ENCODE results near the gene ABCC4. TPM values are rescaled to one million over a fixed set of nuclear protein-coding genes. Genes with fewer than 3 reads are reported as not detected.

The ABCC4 gene
- total and polyA plus RNA-seq, 8 donors, result 24.7 to 60.9 (median 43.1) TPM

DNA sequence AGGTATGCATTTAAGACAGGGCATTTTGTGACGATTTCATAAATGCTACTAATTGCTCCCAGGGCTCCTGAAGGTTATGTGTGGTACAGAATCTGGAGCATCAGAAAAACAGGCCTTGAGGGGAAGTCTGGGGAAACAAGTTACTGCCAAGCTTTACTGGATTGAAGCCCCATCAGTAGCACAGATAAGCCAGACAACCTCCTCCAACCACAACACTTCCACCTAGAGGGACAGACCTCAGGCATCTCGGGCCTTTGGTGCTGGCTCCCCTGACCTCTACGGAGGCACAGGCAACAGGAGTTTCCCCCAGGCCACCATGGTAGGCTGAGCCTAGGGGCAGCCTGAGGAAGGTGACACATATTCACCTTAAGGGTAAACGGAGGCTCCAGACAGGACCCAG lies 54.1 kb downstream of the ABCC4 start:
- Histone ChIP-seq H3K27me3 (no peaks in the 10 kb centered on the region), H3K36me3 (peaks cover 0 to 4% of the 10 kb centered on the region in 2 donors), H3K9me3 (no peaks in the 10 kb centered on the region), H3K4me3 (no peak overlapping the region), H3K27ac (no peak overlapping the region), H3K4me1 (peaks cover 0 to 7% of the 10 kb centered on the region in 2 donors)
- intact Hi-C loops (cut with DNase I), result no loop called here
- no peak for ATAC-seq
- DNase-seq, result no peak
- TF ChIP-seq, protein P1, sequence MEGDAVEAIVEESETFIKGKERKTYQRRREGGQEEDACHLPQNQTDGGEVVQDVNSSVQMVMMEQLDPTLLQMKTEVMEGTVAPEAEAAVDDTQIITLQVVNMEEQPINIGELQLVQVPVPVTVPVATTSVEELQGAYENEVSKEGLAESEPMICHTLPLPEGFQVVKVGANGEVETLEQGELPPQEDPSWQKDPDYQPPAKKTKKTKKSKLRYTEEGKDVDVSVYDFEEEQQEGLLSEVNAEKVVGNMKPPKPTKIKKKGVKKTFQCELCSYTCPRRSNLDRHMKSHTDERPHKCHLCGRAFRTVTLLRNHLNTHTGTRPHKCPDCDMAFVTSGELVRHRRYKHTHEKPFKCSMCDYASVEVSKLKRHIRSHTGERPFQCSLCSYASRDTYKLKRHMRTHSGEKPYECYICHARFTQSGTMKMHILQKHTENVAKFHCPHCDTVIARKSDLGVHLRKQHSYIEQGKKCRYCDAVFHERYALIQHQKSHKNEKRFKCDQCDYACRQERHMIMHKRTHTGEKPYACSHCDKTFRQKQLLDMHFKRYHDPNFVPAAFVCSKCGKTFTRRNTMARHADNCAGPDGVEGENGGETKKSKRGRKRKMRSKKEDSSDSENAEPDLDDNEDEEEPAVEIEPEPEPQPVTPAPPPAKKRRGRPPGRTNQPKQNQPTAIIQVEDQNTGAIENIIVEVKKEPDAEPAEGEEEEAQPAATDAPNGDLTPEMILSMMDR (IDR thresholded peaks at IDR 0.05), result no peak

DNA sequence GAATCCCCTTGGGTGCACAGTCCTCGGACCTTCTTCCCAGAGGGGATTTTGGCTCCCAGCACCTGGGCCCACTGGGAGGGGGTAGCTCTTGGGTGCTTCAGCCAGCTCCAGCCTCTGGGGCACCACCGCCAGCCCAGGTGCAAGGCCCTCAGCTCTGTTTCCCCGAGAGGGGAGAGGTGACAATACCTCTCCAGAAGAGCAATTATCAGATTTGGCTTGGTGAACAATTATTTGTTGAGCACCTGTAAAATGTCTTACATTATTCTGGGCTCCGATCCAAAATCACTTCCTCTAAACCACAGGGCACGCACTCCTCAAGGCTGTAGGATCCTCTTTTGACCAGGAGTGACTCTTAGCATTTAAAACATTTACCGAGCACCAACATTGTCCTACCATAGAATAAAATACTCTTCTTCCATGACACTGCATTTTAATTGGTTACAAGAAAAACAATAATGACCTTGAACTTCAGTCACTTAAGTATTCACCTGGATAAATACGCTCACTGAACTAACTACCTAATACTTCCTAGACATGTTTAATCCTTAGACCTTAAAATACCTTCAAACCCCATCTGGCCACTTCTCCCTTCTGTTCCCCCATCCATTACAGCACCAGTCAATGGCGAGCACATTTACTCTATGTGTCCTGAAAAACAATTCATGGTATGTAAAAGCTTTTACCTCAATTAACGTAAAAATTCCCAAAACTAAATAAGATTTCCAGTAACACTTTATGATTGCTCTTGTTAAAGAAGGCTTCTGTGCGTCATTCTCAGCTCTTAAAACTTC lies 54.8 kb downstream of the ABCC4 start:
- no peaks in the 10 kb centered on the region for H3K9me3 ChIP-seq
- ATAC-seq, result peak; percentile 86
- peaks cover 0 to 4% of the 10 kb centered on the region in 2 donors for H3K36me3 ChIP-seq
- TF ChIP-seq, protein P1 (IDR thresholded peaks at IDR 0.05), result no peak
- intact Hi-C loops (cut with DNase I), result no loop called here
- DNase-seq, result peak in 1 of 4 donors; percentile 48
- H3K4me3 ChIP-seq, result no peak overlapping the region
- H3K4me1 ChIP-seq, result peaks cover 0 to 7% of the 10 kb centered on the region in 2 donors
- no peaks in the 10 kb centered on the region for H3K27me3 ChIP-seq
- no peak overlapping the region for H3K27ac ChIP-seq

DNA sequence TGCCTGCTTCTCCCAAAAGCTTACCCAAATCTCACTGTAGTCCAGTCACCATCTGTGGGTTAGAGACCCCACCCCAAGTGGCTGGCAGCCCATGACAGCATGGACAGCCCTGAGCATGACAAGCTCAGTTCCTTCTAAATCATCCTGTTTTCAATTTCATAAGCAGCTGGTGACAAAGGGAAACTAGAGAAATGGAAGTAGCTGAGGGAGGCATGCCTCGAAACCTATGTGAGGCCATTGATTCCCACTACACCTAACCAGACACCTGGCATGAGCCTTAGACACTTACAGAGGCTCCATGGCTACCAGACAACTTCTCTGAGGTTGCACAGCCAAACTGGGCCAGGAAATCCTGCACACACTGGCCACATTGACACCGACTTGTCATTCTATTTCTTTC lies 56.2 kb downstream of the ABCC4 start:
- TF ChIP-seq, protein P1 (IDR thresholded peaks at IDR 0.05), result no peak

DNA sequence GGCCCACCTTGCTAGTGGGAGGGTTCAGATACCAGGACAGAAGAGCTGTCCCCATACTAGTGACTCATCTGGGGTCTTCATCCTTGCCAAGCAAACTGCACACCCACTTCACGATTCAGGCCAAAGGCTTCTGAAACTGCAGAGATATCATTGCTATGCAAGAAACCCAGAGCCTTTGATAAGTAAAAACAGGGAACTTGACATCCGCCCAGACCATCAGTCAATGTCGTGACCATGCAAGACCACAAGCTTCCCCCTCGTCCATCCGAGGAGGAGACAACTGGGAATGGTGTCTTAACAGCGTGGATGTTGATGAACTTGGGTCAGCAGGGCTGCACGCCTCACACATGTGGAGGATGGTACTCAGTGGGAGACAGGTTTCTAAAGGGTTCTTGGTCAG lies 58.0 kb downstream of the ABCC4 start:
- intact Hi-C loops (cut with DNase I), result no loop called here
- Histone ChIP-seq H3K4me1 (peaks cover 0 to 12% of the 10 kb centered on the region in 2 donors), H3K9me3 (no peaks in the 10 kb centered on the region), H3K36me3 (peaks cover 0 to 4% of the 10 kb centered on the region in 2 donors), H3K27ac (no peak overlapping the region), H3K4me3 (no peak overlapping the region), H3K27me3 (no peaks in the 10 kb centered on the region)
- TF ChIP-seq, protein P1 (IDR thresholded peaks at IDR 0.05), result no peak
- no peak for DNase-seq
- no peak for ATAC-seq

More for the DNA sequence above, 56.2 kb downstream of the ABCC4 start:
- Histone ChIP-seq H3K36me3 (peaks cover 0 to 4% of the 10 kb centered on the region in 2 donors), H3K9me3 (no peaks in the 10 kb centered on the region), H3K4me1 (peaks cover 0 to 7% of the 10 kb centered on the region in 2 donors), H3K27me3 (no peaks in the 10 kb centered on the region), H3K27ac (no peak overlapping the region), H3K4me3 (no peak overlapping the region)
- intact Hi-C loops (cut with DNase I), result no loop called here
- DNase-seq (no peak), ATAC-seq (no peak)

DNA sequence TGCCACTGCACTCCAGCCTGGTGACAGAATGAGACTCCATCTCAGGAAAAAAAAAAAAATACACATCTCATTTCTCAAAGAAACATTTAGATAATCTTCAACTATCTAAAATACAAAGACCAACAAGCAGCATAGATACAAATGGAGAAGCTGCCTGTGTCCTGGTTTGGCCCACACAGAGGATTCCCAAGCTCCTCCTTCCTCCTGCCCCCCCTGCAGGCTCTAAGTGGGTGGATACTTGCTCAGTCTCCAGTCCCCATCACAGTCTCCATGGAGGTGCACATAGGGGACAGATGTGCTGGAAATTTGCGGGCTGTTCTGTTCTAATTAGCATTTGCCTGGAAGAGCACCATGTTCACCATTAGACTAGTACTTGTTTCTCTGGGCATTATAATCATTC lies 59.9 kb downstream of the ABCC4 start:
- Histone ChIP-seq H3K9me3 (no peaks in the 10 kb centered on the region), H3K27ac (no peak overlapping the region), H3K4me1 (peaks cover 0 to 5% of the 10 kb centered on the region in 2 donors), H3K36me3 (peaks cover 0 to 4% of the 10 kb centered on the region in 2 donors), H3K4me3 (no peak overlapping the region), H3K27me3 (no peaks in the 10 kb centered on the region)
- DNase-seq (no peak), ATAC-seq (no peak)
- intact Hi-C loops (cut with DNase I), result no loop called here
- TF ChIP-seq, protein P1 (IDR thresholded peaks at IDR 0.05), result no peak

All from left lung (tissue), 10 donors.